Measurements from ENCODE around the gene UQCRQ. TPM values are rescaled to one million over a fixed set of nuclear protein-coding genes. Genes with fewer than 3 reads are reported as not detected.

Gene UQCRQ
- polyA plus RNA-seq, 1 of the 3 experiments (the other 2 are of a cell fraction), result 694 TPM

DNA sequence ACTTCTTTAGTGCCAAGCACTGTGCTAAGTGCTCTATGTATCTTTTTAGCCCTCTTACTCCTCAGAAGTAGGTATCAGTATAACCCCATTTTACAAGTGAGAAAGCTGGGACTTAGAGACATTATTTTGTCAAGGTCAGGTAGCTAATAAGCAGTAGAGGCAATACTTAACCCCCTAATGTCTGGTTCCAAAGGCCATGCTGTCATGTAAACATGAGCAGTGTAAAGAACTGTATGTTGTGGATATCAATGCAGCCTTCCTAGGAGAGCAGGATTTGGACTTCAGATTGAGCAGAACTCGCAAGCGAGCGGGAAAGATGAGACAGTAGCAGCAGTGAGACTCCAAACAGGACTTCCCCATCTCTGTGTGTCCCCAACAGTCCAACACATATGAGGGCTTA lies 32.4 kb upstream of the UQCRQ start:
- ChIA-PET CTCF (interaction anchor here (0.8 to 8.7 kb wide), 2 partner anchors 15 to 27 kb away, joined by 3 to 105 read pairs; no protein-coding TSS in a partner anchor), POLR2A (interaction anchor here (1.0 kb wide), 1 partner anchor 32 kb away, joined by 3 read pairs; the partner anchor contains the start of genes GDF9 and UQCRQ)
- DNase-seq, result no peak
- no peak overlapping the region for H3K4me3 ChIP-seq (ENCODE audit: low read depth in 2 of 2, low read length in 1 of 2)
- TF ChIP-seq, protein P1, sequence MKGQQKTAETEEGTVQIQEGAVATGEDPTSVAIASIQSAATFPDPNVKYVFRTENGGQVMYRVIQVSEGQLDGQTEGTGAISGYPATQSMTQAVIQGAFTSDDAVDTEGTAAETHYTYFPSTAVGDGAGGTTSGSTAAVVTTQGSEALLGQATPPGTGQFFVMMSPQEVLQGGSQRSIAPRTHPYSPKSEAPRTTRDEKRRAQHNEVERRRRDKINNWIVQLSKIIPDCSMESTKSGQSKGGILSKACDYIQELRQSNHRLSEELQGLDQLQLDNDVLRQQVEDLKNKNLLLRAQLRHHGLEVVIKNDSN (IDR thresholded peaks at IDR 0.05; ENCODE audit: borderline replicate concordance, low read depth), result no peak
- TF ChIP-seq RCOR1 (IDR thresholded peaks at IDR 0.05; ENCODE audit: low read length), result no peak
- TF ChIP-seq FOXJ3 (CRISPR knock-in tag; IDR thresholded peaks at IDR 0.05), result no peak
- no peak for TF ChIP-seq EZH2phosphoT487 (IDR thresholded peaks at IDR 0.05; ENCODE audit: borderline replicate concordance, low read depth)
- no peak for TF ChIP-seq TAF1 (IDR thresholded peaks at IDR 0.05; ENCODE audit: borderline replicate concordance, low read depth, low read length)
- TF ChIP-seq RFX5 (IDR thresholded peaks at IDR 0.05; ENCODE audit: low read length), result no peak
- no peak for TF ChIP-seq GATA2 (CRISPR knock-in tag; IDR thresholded peaks at IDR 0.05)
- TF ChIP-seq, protein P2, sequence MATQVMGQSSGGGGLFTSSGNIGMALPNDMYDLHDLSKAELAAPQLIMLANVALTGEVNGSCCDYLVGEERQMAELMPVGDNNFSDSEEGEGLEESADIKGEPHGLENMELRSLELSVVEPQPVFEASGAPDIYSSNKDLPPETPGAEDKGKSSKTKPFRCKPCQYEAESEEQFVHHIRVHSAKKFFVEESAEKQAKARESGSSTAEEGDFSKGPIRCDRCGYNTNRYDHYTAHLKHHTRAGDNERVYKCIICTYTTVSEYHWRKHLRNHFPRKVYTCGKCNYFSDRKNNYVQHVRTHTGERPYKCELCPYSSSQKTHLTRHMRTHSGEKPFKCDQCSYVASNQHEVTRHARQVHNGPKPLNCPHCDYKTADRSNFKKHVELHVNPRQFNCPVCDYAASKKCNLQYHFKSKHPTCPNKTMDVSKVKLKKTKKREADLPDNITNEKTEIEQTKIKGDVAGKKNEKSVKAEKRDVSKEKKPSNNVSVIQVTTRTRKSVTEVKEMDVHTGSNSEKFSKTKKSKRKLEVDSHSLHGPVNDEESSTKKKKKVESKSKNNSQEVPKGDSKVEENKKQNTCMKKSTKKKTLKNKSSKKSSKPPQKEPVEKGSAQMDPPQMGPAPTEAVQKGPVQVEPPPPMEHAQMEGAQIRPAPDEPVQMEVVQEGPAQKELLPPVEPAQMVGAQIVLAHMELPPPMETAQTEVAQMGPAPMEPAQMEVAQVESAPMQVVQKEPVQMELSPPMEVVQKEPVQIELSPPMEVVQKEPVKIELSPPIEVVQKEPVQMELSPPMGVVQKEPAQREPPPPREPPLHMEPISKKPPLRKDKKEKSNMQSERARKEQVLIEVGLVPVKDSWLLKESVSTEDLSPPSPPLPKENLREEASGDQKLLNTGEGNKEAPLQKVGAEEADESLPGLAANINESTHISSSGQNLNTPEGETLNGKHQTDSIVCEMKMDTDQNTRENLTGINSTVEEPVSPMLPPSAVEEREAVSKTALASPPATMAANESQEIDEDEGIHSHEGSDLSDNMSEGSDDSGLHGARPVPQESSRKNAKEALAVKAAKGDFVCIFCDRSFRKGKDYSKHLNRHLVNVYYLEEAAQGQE (IDR thresholded peaks at IDR 0.05; ENCODE audit: low read depth, low read length), result no peak
- no peak for TF ChIP-seq GABPA (IDR thresholded peaks at IDR 0.05; ENCODE audit: low read depth)
- WGBS (ENCODE audit: low lambda C conversion rate), result 94% methylated on average over 3 of the region's 3 CpGs
- H3K9ac ChIP-seq, result no peak overlapping the region
- no peaks in the 10 kb centered on the region for H3K27me3 ChIP-seq (ENCODE audit: insufficient read depth)
- H3K9me2 ChIP-seq, result no peaks in the 10 kb centered on the region
- no peaks in the 10 kb centered on the region for H4K20me1 ChIP-seq (ENCODE audit: insufficient read depth)
- no peaks in the 10 kb centered on the region for H3K36me3 ChIP-seq (replicated peaks in 1 of 2; ENCODE audit: control insufficient read depth in 1 of 2, insufficient read depth in 2 of 2, low read length in 1 of 2)
- H3K4me2 ChIP-seq, result no peak overlapping the region
- no peak overlapping the region for H2AFZ ChIP-seq (ENCODE audit: low read depth)
- no peaks in the 10 kb centered on the region for H3K9me3 ChIP-seq
- no peaks in the 10 kb centered on the region for H3K79me2 ChIP-seq (ENCODE audit: insufficient read depth)
- peaks cover 0 to 5% of the 10 kb centered on the region in 2 experiments; a peak in 1 of 4 replicates for H3K4me1 ChIP-seq (ENCODE audit: control insufficient read depth in 1 of 2, insufficient read depth in 2 of 2, low read depth in 1 of 2, low read length in 1 of 2)
- no peak overlapping the region for H3K27ac ChIP-seq (ENCODE audit: low read depth in 2 of 2, low read length in 1 of 2)
- H3F3A ChIP-seq (replicated peaks; ENCODE audit: insufficient read depth), result no peaks in the 10 kb centered on the region

DNA sequence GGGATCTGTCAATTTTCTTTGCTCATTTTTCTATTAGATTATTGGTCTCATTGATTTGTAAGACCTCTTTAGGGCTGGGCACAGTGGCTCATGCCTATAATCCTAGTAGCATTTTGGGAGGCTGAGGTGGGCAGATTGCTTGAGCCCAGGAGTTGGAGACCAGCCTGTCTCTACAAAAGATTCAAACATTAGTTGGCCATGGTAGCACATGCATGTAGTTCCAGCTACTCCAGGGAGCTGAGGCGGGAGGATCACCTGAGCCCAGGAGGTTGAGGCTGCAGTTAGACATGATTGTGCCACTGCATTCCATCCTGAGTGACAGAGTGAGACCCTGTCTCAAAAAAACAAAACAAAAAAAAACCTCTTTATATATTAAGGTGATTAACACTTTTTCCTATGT lies 29.6 kb upstream of the UQCRQ start:
- no peak for DNase-seq
- WGBS (ENCODE audit: low lambda C conversion rate), result 92% methylated on average over 1 of the region's 1 CpG
- Histone ChIP-seq H3K4me1 (ENCODE audit: control insufficient read depth in 1 of 2, insufficient read depth in 2 of 2, low read depth in 1 of 2, low read length in 1 of 2) (no peaks in the 10 kb centered on the region; a peak in 2 of 4 replicates), H3K79me2 (ENCODE audit: insufficient read depth) (no peaks in the 10 kb centered on the region), H3F3A (replicated peaks; ENCODE audit: insufficient read depth) (no peaks in the 10 kb centered on the region), H3K27me3 (ENCODE audit: insufficient read depth) (no peaks in the 10 kb centered on the region), H3K9me3 (no peaks in the 10 kb centered on the region), H3K9ac (no peak overlapping the region), H3K4me2 (no peak overlapping the region), H4K20me1 (ENCODE audit: insufficient read depth) (no peaks in the 10 kb centered on the region), H3K27ac (ENCODE audit: low read depth in 2 of 2, low read length in 1 of 2) (no peak overlapping the region), H3K4me3 (ENCODE audit: low read depth in 2 of 2, low read length in 1 of 2) (no peak overlapping the region), H3K36me3 (replicated peaks in 1 of 2; ENCODE audit: control insufficient read depth in 1 of 2, insufficient read depth in 2 of 2, low read length in 1 of 2) (no peaks in the 10 kb centered on the region), H2AFZ (ENCODE audit: low read depth) (no peak overlapping the region), H3K9me2 (no peaks in the 10 kb centered on the region)
- TF ChIP-seq, protein P2 (IDR thresholded peaks at IDR 0.05; ENCODE audit: low read depth, low read length), result no peak
- TF ChIP-seq, protein P3, sequence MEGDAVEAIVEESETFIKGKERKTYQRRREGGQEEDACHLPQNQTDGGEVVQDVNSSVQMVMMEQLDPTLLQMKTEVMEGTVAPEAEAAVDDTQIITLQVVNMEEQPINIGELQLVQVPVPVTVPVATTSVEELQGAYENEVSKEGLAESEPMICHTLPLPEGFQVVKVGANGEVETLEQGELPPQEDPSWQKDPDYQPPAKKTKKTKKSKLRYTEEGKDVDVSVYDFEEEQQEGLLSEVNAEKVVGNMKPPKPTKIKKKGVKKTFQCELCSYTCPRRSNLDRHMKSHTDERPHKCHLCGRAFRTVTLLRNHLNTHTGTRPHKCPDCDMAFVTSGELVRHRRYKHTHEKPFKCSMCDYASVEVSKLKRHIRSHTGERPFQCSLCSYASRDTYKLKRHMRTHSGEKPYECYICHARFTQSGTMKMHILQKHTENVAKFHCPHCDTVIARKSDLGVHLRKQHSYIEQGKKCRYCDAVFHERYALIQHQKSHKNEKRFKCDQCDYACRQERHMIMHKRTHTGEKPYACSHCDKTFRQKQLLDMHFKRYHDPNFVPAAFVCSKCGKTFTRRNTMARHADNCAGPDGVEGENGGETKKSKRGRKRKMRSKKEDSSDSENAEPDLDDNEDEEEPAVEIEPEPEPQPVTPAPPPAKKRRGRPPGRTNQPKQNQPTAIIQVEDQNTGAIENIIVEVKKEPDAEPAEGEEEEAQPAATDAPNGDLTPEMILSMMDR (IDR thresholded peaks at IDR 0.05), result no peak
- TF ChIP-seq MXI1 (IDR thresholded peaks at IDR 0.05; ENCODE audit: low read depth, low read length) (no peak), POLR2AphosphoS5 (IDR thresholded peaks at IDR 0.05; ENCODE audit: low read depth, low read length) (no peak), FOSL2 (IDR thresholded peaks at IDR 0.05; ENCODE audit: borderline replicate concordance, low read depth) (no peak)
- TF ChIP-seq, protein P4, sequence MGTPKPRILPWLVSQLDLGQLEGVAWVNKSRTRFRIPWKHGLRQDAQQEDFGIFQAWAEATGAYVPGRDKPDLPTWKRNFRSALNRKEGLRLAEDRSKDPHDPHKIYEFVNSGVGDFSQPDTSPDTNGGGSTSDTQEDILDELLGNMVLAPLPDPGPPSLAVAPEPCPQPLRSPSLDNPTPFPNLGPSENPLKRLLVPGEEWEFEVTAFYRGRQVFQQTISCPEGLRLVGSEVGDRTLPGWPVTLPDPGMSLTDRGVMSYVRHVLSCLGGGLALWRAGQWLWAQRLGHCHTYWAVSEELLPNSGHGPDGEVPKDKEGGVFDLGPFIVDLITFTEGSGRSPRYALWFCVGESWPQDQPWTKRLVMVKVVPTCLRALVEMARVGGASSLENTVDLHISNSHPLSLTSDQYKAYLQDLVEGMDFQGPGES (IDR thresholded peaks at IDR 0.05; ENCODE audit: low read depth, low read length), result no peak
- ChIA-PET CTCF (no interaction called here), POLR2A (no interaction called here)

Measured in SK-N-SH (cell line).